CD14-positive monocyte (primary cell): ENCODE data around the gene ELAC1. TPM values are rescaled to one million over a fixed set of nuclear protein-coding genes. Genes with fewer than 3 reads are reported as not detected.

Experiments used
- DNase-seq, 3 donors: peaks; one replicate each; pipeline ENCODE4 v3.0.0-alpha.2; 2011 to 2022
- H2AFZ ChIP-seq: 2 replicates; pipeline ENCODE4 v1.6.0; 2012; ENCODE audit warnings: mild to moderate bottlenecking, low read depth, low read length, inconsistent platforms; ENCODE audit not compliant: insufficient read depth, poor library complexity, severe bottlenecking
- H3K27ac ChIP-seq, 2 donors: 1 replicate in 1 of 2; 2 replicates in 1 of 2; pipeline ENCODE4 v1.5.1; 2012 to 2013; ENCODE audit warnings: low read length in 2 of 2, control low read depth in 1 of 2, inconsistent platforms in 1 of 2, low read depth in 1 of 2, mild to moderate bottlenecking in 1 of 2
- H3K27me3 ChIP-seq, 2 donors: one replicate each; pipeline versions ENCODE4 v1.6.0 to v1.6.1; 2011 to 2013; ENCODE audit warnings: low read length in 2 of 2; ENCODE audit not compliant: control insufficient read depth in 2 of 2, insufficient read depth in 2 of 2
- H3K36me3 ChIP-seq, 2 donors: replicated peaks in 1 of 2; 1 replicate in 1 of 2; 2 replicates in 1 of 2; pipeline versions ENCODE4 v1.5.1 to v1.6.1; 2012 to 2013; ENCODE audit warnings: low read length in 2 of 2, control low read depth in 1 of 2, inconsistent platforms in 1 of 2, mild to moderate bottlenecking in 1 of 2; ENCODE audit not compliant: insufficient read depth in 2 of 2, control insufficient read depth in 1 of 2
- H3K4me1 ChIP-seq, 2 donors: 1 replicate in 1 of 2; 2 replicates in 1 of 2; pipeline versions ENCODE4 v1.5.1 to v1.6.1; 2012 to 2013; ENCODE audit warnings: low read length in 2 of 2, control low read depth in 1 of 2, inconsistent platforms in 1 of 2, mild to moderate bottlenecking in 1 of 2, moderate library complexity in 1 of 2; ENCODE audit not compliant: insufficient read depth in 2 of 2, control insufficient read depth in 1 of 2
- H3K4me2 ChIP-seq: replicated peaks from 2 replicates; pipeline ENCODE3; 2012; ENCODE audit warnings: low read length, moderate library complexity, mild to moderate bottlenecking; ENCODE audit not compliant: poor library complexity, severe bottlenecking; ENCODE audit errors: extremely low read depth
- H3K4me3 ChIP-seq, 3 experiments: fragments of 200-600 bp in 1 of 3; sonication (generic) in 1 of 3; replicated peaks in 1 of 3; 1 replicate in 2 of 3; 2 replicates in 1 of 3; pipeline ENCODE4 v1.5.1; 2011 to 2013; ENCODE audit warnings: low read length in 3 of 3, mild to moderate bottlenecking in 3 of 3, control low read depth in 2 of 3, low read depth in 2 of 3, inconsistent platforms in 1 of 3, moderate library complexity in 1 of 3
- H3K79me2 ChIP-seq: 2 replicates; pipeline ENCODE4 v1.6.0; 2012; ENCODE audit warnings: mild to moderate bottlenecking, control low read depth, inconsistent platforms, low read length, moderate library complexity; ENCODE audit not compliant: insufficient read depth
- H3K9ac ChIP-seq: 2 replicates; pipeline ENCODE4 v1.6.0; 2017; ENCODE audit warnings: low read length, mild to moderate bottlenecking; ENCODE audit not compliant: insufficient read depth, poor library complexity, severe bottlenecking
- H3K9me3 ChIP-seq, 2 donors: replicated peaks in 1 of 2; 1 replicate in 1 of 2; 2 replicates in 1 of 2; pipeline versions ENCODE4 v1.5.1 to v1.6.1; 2012 to 2013; ENCODE audit warnings: low read length in 2 of 2, control low read depth in 1 of 2; ENCODE audit not compliant: control insufficient read depth in 1 of 2, insufficient read depth in 1 of 2
- H4K20me1 ChIP-seq: 2 replicates; pipeline ENCODE4 v1.6.0; 2012; ENCODE audit warnings: mild to moderate bottlenecking, low read length, control low read depth, moderate library complexity; ENCODE audit not compliant: insufficient read depth
- H3K27ac Mint-ChIP-seq, 7 donors: one replicate each; pipeline ENCODE4 v1.8.0; 2020; ENCODE audit warnings: mild to moderate bottlenecking in 7 of 7, mixed read lengths in 7 of 7, moderate library complexity in 6 of 7, inconsistent platforms in 2 of 7
- H3K27me3 Mint-ChIP-seq, 3 donors: one replicate each; pipeline ENCODE4 v1.8.0; 2021 to 2022; ENCODE audit warnings: low read depth in 3 of 3, mild to moderate bottlenecking in 3 of 3, mixed read lengths in 3 of 3, moderate library complexity in 3 of 3, inconsistent platforms in 1 of 3
- H3K36me3 Mint-ChIP-seq, 2 donors: one replicate each; pipeline ENCODE4 v1.8.0; 2020; ENCODE audit warnings: mixed read lengths in 2 of 2, inconsistent platforms in 1 of 2, mild to moderate bottlenecking in 1 of 2
- H3K4me1 Mint-ChIP-seq: one replicate; pipeline ENCODE4 v1.8.0; 2020; ENCODE audit warnings: mild to moderate bottlenecking, mixed read lengths
- H3K4me3 Mint-ChIP-seq, 2 donors: one replicate each; pipeline ENCODE4 v1.8.0; 2020; ENCODE audit warnings: mild to moderate bottlenecking in 2 of 2, mixed read lengths in 2 of 2, moderate library complexity in 1 of 2
- H3K9me3 Mint-ChIP-seq, 7 donors: one replicate each; pipeline ENCODE4 v1.8.0; 2020 to 2022; ENCODE audit warnings: mixed read lengths in 7 of 7, mild to moderate bottlenecking in 6 of 7, moderate library complexity in 6 of 7, inconsistent platforms in 2 of 7
- CTCF ChIP-seq: fragments of 200-600 bp; IDR thresholded peaks from one replicate; pipeline ENCODE4 v1.8.0; 2022; ENCODE audit warnings: antibody characterized with exemption, mild to moderate bottlenecking
- WGBS: methylation state at CpG from one replicate; pipeline ENCODE4 v1.1.5; 2013; ENCODE audit warnings: missing lambda C conversion rate; ENCODE audit not compliant: insufficient coverage; 5-methylcytosine and 5-hydroxymethylcytosine counted together
- intact Hi-C, 2 donors: fragments of 100-400 bp; cut with micrococcal nuclease; formaldehyde crosslinking; loops; one replicate each; pipeline versions ENCODE4 v1.15.0 to v1.15.1; 2023
- polyA plus RNA-seq, 3 donors: library from polyadenylated mRNA; depleted of rRNA in 1 of 3; unstranded in 2 of 3; stranded (reverse) in 1 of 3; fragments of 300-500 nt in 2 of 3; fragments of >200 nt in 1 of 3; fragmentation: Illumina TruSeq in 2 of 3; gene quantifications; 1 replicate in 2 of 3; 2 replicates in 1 of 3; pipeline ENCODE4 v1.2.3, GENCODE V29; 2012 to 2021

The ELAC1 gene
- polyA plus RNA-seq, 3 donors = 2.6 to 11.5 (median 4.5) TPM

DNA sequence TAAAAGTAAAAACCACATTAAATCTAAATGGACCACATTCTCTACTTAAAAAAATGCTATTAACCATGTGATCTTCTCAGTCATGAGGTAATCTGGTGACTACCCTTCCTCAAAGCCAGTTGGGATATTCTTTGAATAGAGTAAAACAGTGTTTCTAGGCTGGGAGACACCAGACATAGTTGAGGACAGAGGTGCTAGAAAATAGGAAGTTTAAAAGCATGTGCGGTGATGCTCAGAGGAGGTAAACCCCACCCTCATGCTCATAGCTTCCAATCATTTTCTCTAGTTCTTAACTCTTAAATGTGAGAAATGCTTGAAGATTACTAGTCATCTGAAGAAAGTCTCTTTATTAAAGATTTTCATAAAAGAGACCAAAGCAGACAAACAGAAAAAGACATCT lies 30.7 kb upstream of the ELAC1 start:
- no peak overlapping the region for H3K9ac ChIP-seq
- intact Hi-C loops = no loop called here
- no peaks in the 10 kb centered on the region for H3K9me3 Mint-ChIP-seq

GRCh38 chr18:50938912-50939311 lies 28.9 kb upstream of the ELAC1 start:
- TF ChIP-seq CTCF = no peak
- no peak for DNase-seq
- peak overlapping the region in 3 of 7 donors; percentile 3 to 49 (median 39) for H3K27ac Mint-ChIP-seq
- Histone ChIP-seq H3K4me1 (no peaks in the 10 kb centered on the region), H4K20me1 (peaks cover 3% of the 10 kb centered on the region), H3K4me2 (no peak overlapping the region), H3K36me3 (peaks cover 39 to 91% of the 10 kb centered on the region in 2 donors), H3K4me3 (no peak overlapping the region), H3K79me2 (no peaks in the 10 kb centered on the region), H3K27me3 (no peaks in the 10 kb centered on the region), H2AFZ (no peak overlapping the region), H3K9ac (no peak overlapping the region), H3K27ac (no peak overlapping the region), H3K9me3 (no peaks in the 10 kb centered on the region)
- H3K36me3 Mint-ChIP-seq = peaks cover 63 to 84% of the 10 kb centered on the region in 2 donors
- H3K4me1 Mint-ChIP-seq = peaks cover 2% of the 10 kb centered on the region
- H3K27me3 Mint-ChIP-seq = no peaks in the 10 kb centered on the region
- no CpG with 5 or more reads among the region's 2 CpGs for WGBS
- intact Hi-C loops = no loop called here
- H3K4me3 Mint-ChIP-seq = no peak overlapping the region
- H3K9me3 Mint-ChIP-seq = no peaks in the 10 kb centered on the region

More for the DNA sequence above, 30.7 kb upstream of the ELAC1 start:
- no CpG with 5 or more reads among the region's 1 CpG for WGBS
- Histone ChIP-seq H3K27me3 (no peaks in the 10 kb centered on the region), H3K79me2 (no peaks in the 10 kb centered on the region), H2AFZ (no peak overlapping the region), H3K4me3 (no peak overlapping the region), H3K27ac (peak overlapping the region in 1 of 2 donors; percentile 33), H3K9me3 (no peaks in the 10 kb centered on the region), H3K4me1 (no peaks in the 10 kb centered on the region), H4K20me1 (peaks cover 3% of the 10 kb centered on the region), H3K4me2 (no peak overlapping the region), H3K36me3 (peaks cover 52 to 94% of the 10 kb centered on the region in 2 donors)
- H3K27ac Mint-ChIP-seq = peak overlapping the region in 2 of 7 donors; percentile 31 to 46
- no peak for TF ChIP-seq CTCF
- DNase-seq = no peak
- no peak overlapping the region for H3K4me3 Mint-ChIP-seq
- H3K27me3 Mint-ChIP-seq = no peaks in the 10 kb centered on the region
- no peaks in the 10 kb centered on the region for H3K4me1 Mint-ChIP-seq
- H3K36me3 Mint-ChIP-seq = peaks cover 69 to 85% of the 10 kb centered on the region in 2 donors
